ENCODE data around the gene GRB10.

Gene GRB10

GRCh38 chr7:50707236-50708006 lies 75.3 kb downstream of the GRB10 start:
- DNase-seq: no peak
- no peaks in the 10 kb centered on the region for H3K9me3 ChIP-seq (ENCODE audit: severe bottlenecking)
- H3K27ac ChIP-seq: no peak overlapping the region
- no peak for TF ChIP-seq CTCF (IDR thresholded peaks at IDR 0.05; ENCODE audit: low read depth, low read length)
- H3K27me3 ChIP-seq (ENCODE audit: insufficient read depth, low read depth, severe bottlenecking): no peaks in the 10 kb centered on the region
- no peak overlapping the region for H3K4me3 ChIP-seq (ENCODE audit: low read depth, low read length)
- H3K36me3 ChIP-seq: no peaks in the 10 kb centered on the region

- Histone ChIP-seq H3K4me3 (ENCODE audit: low read depth, low read length) (no peak overlapping the region), H3K27ac (no peak overlapping the region), H3K36me3 (no peaks in the 10 kb centered on the region), H3K9me3 (ENCODE audit: severe bottlenecking) (no peaks in the 10 kb centered on the region), H3K27me3 (ENCODE audit: insufficient read depth, low read depth, severe bottlenecking) (no peaks in the 10 kb centered on the region)
- no peak for TF ChIP-seq CTCF (IDR thresholded peaks at IDR 0.05; ENCODE audit: low read depth, low read length)
- DNase-seq: no peak
These were observed 76.2 kb downstream of the GRB10 start for GRCh38 chr7:50706469-50706937.

GRCh38 chr7:50704844-50705243 lies 77.9 kb downstream of the GRB10 start:
- Histone ChIP-seq H3K27ac (no peak overlapping the region), H3K9me3 (ENCODE audit: severe bottlenecking) (no peaks in the 10 kb centered on the region), H3K27me3 (ENCODE audit: insufficient read depth, low read depth, severe bottlenecking) (no peaks in the 10 kb centered on the region), H3K36me3 (no peaks in the 10 kb centered on the region), H3K4me3 (ENCODE audit: low read depth, low read length) (no peak overlapping the region)
- DNase-seq: no peak
- TF ChIP-seq CTCF (IDR thresholded peaks at IDR 0.05; ENCODE audit: low read depth, low read length): no peak

- Histone ChIP-seq H3K36me3 (no peaks in the 10 kb centered on the region), H3K27me3 (ENCODE audit: insufficient read depth, low read depth, severe bottlenecking) (no peaks in the 10 kb centered on the region), H3K27ac (no peak overlapping the region), H3K4me3 (ENCODE audit: low read depth, low read length) (no peak overlapping the region), H3K9me3 (ENCODE audit: severe bottlenecking) (no peaks in the 10 kb centered on the region)
- TF ChIP-seq CTCF (IDR thresholded peaks at IDR 0.05; ENCODE audit: low read depth, low read length): no peak
- DNase-seq: no peak
These were observed 79.0 kb downstream of the GRB10 start for GRCh38 chr7:50703654-50704053.

GRCh38 chr7:50699143-50699542 lies 83.6 kb downstream of the GRB10 start:
- Histone ChIP-seq H3K9me3 (ENCODE audit: severe bottlenecking) (no peaks in the 10 kb centered on the region), H3K4me3 (ENCODE audit: low read depth, low read length) (no peak overlapping the region), H3K27me3 (ENCODE audit: insufficient read depth, low read depth, severe bottlenecking) (no peaks in the 10 kb centered on the region), H3K36me3 (no peaks in the 10 kb centered on the region), H3K27ac (no peak overlapping the region)
- no peak for TF ChIP-seq CTCF (IDR thresholded peaks at IDR 0.05; ENCODE audit: low read depth, low read length)
- no peak for DNase-seq

GRCh38 chr7:50697748-50698147 lies 84.9 kb downstream of the GRB10 start:
- DNase-seq: no peak
- H3K27me3 ChIP-seq (ENCODE audit: insufficient read depth, low read depth, severe bottlenecking): no peaks in the 10 kb centered on the region
- no peaks in the 10 kb centered on the region for H3K36me3 ChIP-seq
- H3K9me3 ChIP-seq (ENCODE audit: severe bottlenecking): no peaks in the 10 kb centered on the region
- no peak overlapping the region for H3K27ac ChIP-seq
- no peak overlapping the region for H3K4me3 ChIP-seq (ENCODE audit: low read depth, low read length)
- no peak for TF ChIP-seq CTCF (IDR thresholded peaks at IDR 0.05; ENCODE audit: low read depth, low read length)
